ENCODE data around the gene MIDN.

DNA sequence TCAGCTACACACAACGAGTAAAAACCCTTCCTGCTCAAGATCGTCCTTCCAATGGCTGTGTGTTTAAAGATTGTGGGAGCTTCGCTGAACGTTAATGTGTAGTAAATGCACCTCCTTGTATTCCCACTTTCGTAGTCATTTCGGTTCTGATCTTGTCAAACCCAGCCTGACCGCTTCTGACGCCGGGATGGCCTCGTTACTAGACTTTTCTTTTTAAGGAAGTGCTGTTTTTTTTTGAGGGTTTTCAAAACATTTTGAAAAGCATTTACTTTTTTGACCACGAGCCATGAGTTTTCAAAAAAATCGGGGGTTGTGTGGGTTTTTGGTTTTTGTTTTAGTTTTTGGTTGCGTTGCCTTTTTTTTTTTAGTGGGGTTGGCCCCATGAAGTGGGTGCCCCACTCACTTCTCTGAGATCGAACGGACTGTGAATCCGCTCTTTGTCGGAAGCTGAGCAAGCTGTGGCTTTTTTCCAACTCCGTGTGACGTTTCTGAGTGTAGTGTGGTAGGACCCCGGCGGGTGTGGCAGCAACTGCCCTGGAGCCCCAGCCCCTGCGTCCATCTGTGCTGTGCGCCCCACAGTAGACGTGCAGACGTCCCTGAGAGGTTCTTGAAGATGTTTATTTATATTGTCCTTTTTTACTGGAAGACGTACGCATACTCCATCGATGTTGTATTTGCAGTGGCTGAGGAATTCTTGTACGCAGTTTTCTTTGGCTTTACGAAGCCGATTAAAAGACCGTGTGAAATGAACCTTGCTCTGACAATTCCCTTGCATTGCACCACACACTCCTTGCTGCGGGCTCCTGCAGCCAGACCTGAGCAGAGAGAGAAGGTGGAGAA, 24.3 kb downstream of the MIDN start:
- TF ChIP-seq, protein P1, sequence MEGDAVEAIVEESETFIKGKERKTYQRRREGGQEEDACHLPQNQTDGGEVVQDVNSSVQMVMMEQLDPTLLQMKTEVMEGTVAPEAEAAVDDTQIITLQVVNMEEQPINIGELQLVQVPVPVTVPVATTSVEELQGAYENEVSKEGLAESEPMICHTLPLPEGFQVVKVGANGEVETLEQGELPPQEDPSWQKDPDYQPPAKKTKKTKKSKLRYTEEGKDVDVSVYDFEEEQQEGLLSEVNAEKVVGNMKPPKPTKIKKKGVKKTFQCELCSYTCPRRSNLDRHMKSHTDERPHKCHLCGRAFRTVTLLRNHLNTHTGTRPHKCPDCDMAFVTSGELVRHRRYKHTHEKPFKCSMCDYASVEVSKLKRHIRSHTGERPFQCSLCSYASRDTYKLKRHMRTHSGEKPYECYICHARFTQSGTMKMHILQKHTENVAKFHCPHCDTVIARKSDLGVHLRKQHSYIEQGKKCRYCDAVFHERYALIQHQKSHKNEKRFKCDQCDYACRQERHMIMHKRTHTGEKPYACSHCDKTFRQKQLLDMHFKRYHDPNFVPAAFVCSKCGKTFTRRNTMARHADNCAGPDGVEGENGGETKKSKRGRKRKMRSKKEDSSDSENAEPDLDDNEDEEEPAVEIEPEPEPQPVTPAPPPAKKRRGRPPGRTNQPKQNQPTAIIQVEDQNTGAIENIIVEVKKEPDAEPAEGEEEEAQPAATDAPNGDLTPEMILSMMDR (IDR thresholded peaks at IDR 0.05; ENCODE audit: low read depth, low read length, poor library complexity, severe bottlenecking) = no peak
- no peak for TF ChIP-seq EZH2phosphoT487 (IDR thresholded peaks at IDR 0.05; ENCODE audit: borderline replicate concordance, low read length)
